MM.1S (cell line): Measurements from ENCODE around the gene CREBBP.

ENCODE experiments used
- DNase-seq: peaks from one replicate; pipeline ENCODE4 v3.0.0-alpha.2; 2015
- H2AFZ ChIP-seq: fragments of 300-600 bp; sonication (generic); 2 replicates; pipeline ENCODE4 v1.6.0; 2016; ENCODE audit warnings: antibody characterized with exemption, low read length
- H3F3A ChIP-seq: fragments of 300-600 bp; sonication (generic); 2 replicates; pipeline ENCODE4 v1.6.1; 2016; ENCODE audit warnings: mild to moderate bottlenecking, antibody characterized with exemption, low read length, moderate library complexity, mixed read lengths; ENCODE audit not compliant: insufficient read depth
- H3K27ac ChIP-seq: fragments of 300-600 bp; sonication (generic); 2 replicates; pipeline ENCODE4 v1.5.1; 2016; ENCODE audit warnings: mild to moderate bottlenecking, low read length
- H3K27me3 ChIP-seq: fragments of 300-600 bp; sonication (generic); replicated peaks from 2 replicates; pipeline ENCODE4 v1.6.0; 2016; ENCODE audit warnings: low read length; ENCODE audit not compliant: insufficient read depth
- H3K36me3 ChIP-seq: fragments of 300-600 bp; sonication (generic); replicated peaks from 2 replicates; pipeline ENCODE4 v1.6.1; 2016; ENCODE audit warnings: mild to moderate bottlenecking, low read length, mixed read lengths; ENCODE audit not compliant: insufficient read depth
- H3K4me1 ChIP-seq: fragments of 300-600 bp; sonication (generic); 2 replicates; pipeline ENCODE4 v1.6.1; 2016; ENCODE audit warnings: low read length, mixed read lengths
- H3K4me2 ChIP-seq: fragments of 300-600 bp; sonication (generic); 2 replicates; pipeline ENCODE4 v1.6.0; 2016; ENCODE audit warnings: low read depth, low read length
- H3K4me3 ChIP-seq: fragments of 300-600 bp; sonication (generic); 2 replicates; pipeline ENCODE4 v1.5.1; 2016; ENCODE audit warnings: low read length, mixed read lengths
- H3K79me2 ChIP-seq: fragments of 300-600 bp; sonication (generic); 2 replicates; pipeline ENCODE4 v1.6.1; 2016; ENCODE audit warnings: mixed run types, low read length, mixed read lengths
- H3K9ac ChIP-seq: fragments of 300-600 bp; sonication (generic); 2 replicates; pipeline ENCODE4 v1.6.1; 2016; ENCODE audit warnings: low read length, mixed read lengths
- H3K9me2 ChIP-seq: fragments of 300-600 bp; sonication (generic); replicated peaks from 2 replicates; pipeline ENCODE4 v1.6.1; 2016; ENCODE audit warnings: mild to moderate bottlenecking, low read length, mixed read lengths; ENCODE audit not compliant: insufficient read depth
- H3K9me3 ChIP-seq: fragments of 300-600 bp; sonication (generic); replicated peaks from 2 replicates; pipeline ENCODE4 v1.6.1; 2016; ENCODE audit warnings: mild to moderate bottlenecking, low read length, mixed read lengths; ENCODE audit not compliant: insufficient read depth
- H4K20me1 ChIP-seq: fragments of 300-600 bp; sonication (generic); 2 replicates; pipeline ENCODE4 v1.6.1; 2016; ENCODE audit warnings: mild to moderate bottlenecking, low read length, moderate library complexity, mixed read lengths; ENCODE audit not compliant: insufficient read depth
- CTCF ChIP-seq: fragments of 300-600 bp; sonication (generic); IDR thresholded peaks from 2 replicates; pipeline ENCODE4 v1.5.1; 2016; ENCODE audit warnings: antibody characterized with exemption, low read length, mixed read lengths
- EZH2 ChIP-seq: fragments of 300-600 bp; sonication (generic); optimal IDR thresholded peaks from 2 replicates; pipeline ENCODE3; 2017; ENCODE audit warnings: low read depth, mild to moderate bottlenecking, antibody characterized with exemption, low read length, mixed read lengths
- EZH2phosphoT487 ChIP-seq: fragments of 300-600 bp; sonication (generic); IDR thresholded peaks from 2 replicates; pipeline ENCODE4 v1.6.1; 2018; ENCODE audit warnings: antibody characterized with exemption, low read length

The CREBBP gene

GRCh38 chr16:3841729-3842508 lies 38.6 kb downstream of the CREBBP start:
- Histone ChIP-seq H3K27ac (no peak overlapping the region), H3K9me2 (no peaks in the 10 kb centered on the region), H3K4me2 (no peak overlapping the region), H3K9ac (no peak overlapping the region), H3K9me3 (no peaks in the 10 kb centered on the region), H3K79me2 (peaks cover 93% of the 10 kb centered on the region), H2AFZ (no peak overlapping the region), H3K4me3 (no peak overlapping the region), H3K27me3 (no peaks in the 10 kb centered on the region), H3F3A (peaks cover 4% of the 10 kb centered on the region; the same call in 1 of the 2 replicates), H3K36me3 (peaks cover 5% of the 10 kb centered on the region), H4K20me1 (peaks cover 21% of the 10 kb centered on the region; the same call in 1 of the 2 replicates), H3K4me1 (no peaks in the 10 kb centered on the region)
- DNase-seq: no peak
- TF ChIP-seq EZH2 (no peak), EZH2phosphoT487 (no peak), CTCF (no peak)

DNA sequence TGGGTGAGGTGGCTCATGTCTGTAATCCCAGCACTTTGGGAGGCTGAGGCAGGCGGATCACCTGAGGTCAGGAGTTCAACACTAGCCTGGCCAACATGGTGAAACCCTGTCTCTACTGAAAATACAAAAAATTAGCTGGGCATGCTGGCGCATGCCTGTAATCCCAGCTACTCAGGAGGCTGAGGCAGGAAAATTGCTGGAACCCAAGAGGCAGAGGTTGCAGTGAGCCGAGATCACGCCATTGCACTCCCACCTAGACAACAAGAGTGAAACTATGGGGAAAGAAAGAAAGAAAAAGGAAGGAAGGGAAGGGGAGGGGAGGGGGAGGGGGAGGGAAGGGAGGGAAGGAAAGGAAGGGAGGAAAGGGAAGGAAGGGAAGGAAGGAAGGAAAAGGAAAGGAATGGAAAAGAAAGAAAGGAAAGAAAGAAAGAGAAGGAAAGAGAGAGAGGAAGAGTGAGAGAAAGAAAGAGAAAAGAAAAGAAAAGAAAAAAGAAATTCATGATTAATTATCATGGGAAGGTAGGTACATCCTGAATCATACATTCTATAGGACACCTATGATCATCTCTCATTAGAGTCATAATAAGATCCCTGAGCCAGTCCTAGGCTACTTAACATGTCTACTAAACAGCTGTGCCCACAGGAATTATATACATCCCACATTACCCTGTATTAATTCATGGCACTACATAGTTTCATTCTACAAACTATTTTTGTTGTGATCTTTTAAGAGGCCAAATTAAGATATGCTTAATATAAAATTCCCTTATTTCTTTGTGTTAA lies 40.9 kb downstream of the CREBBP start:
- Histone ChIP-seq H3K27me3 (no peaks in the 10 kb centered on the region), H3K4me2 (no peak overlapping the region), H3K27ac (no peak overlapping the region), H3K9me3 (no peaks in the 10 kb centered on the region), H3F3A (peaks cover 4% of the 10 kb centered on the region; the same call in 1 of the 2 replicates), H3K9me2 (no peaks in the 10 kb centered on the region), H3K4me1 (no peaks in the 10 kb centered on the region), H4K20me1 (peaks cover 17% of the 10 kb centered on the region; the same call in 1 of the 2 replicates), H3K9ac (no peak overlapping the region), H2AFZ (no peak overlapping the region), H3K36me3 (peaks cover 5% of the 10 kb centered on the region), H3K4me3 (no peak overlapping the region), H3K79me2 (peaks cover 93% of the 10 kb centered on the region)
- DNase-seq: no peak
- no peak for TF ChIP-seq EZH2
- no peak for TF ChIP-seq CTCF
- no peak for TF ChIP-seq EZH2phosphoT487

- no peak overlapping the region for H2AFZ ChIP-seq
- peaks cover 17% of the 10 kb centered on the region; the same call in 1 of the 2 replicates for H4K20me1 ChIP-seq
- H3K4me3 ChIP-seq: no peak overlapping the region
- no peaks in the 10 kb centered on the region for H3K27me3 ChIP-seq
- no peaks in the 10 kb centered on the region for H3K4me1 ChIP-seq
- H3K36me3 ChIP-seq: peaks cover 5% of the 10 kb centered on the region
- no peaks in the 10 kb centered on the region for H3K9me3 ChIP-seq
- H3K4me2 ChIP-seq: no peak overlapping the region
- H3K79me2 ChIP-seq: peaks cover 94% of the 10 kb centered on the region
- H3K9me2 ChIP-seq: no peaks in the 10 kb centered on the region
- DNase-seq: no peak
- H3F3A ChIP-seq: peaks cover 4% of the 10 kb centered on the region; the same call in 1 of the 2 replicates
- TF ChIP-seq EZH2phosphoT487 (no peak), EZH2 (no peak), CTCF (no peak)
- no peak overlapping the region for H3K27ac ChIP-seq
- H3K9ac ChIP-seq: no peak overlapping the region
Observed at GRCh38 chr16:3838600-3839401, 41.7 kb downstream of the CREBBP start.
